SK-N-MC (cell line): ENCODE data around the gene CTNND2.

Experiments
- DNase-seq: peaks from one replicate; pipeline ENCODE4 v3.0.0-alpha.2; 2011; ENCODE audit warnings: low read depth, low spot score
- H3K27ac ChIP-seq: fragments of 200-600 bp; sonication (generic); 2 replicates; pipeline ENCODE4 v1.5.1; 2016; ENCODE audit warnings: mixed run types
- H3K36me3 ChIP-seq: fragments of 200-600 bp; sonication (generic); 2 replicates; pipeline ENCODE4 v1.6.1; 2017; ENCODE audit warnings: antibody characterized with exemption, low read length, mixed read lengths; ENCODE audit not compliant: insufficient read depth
- H3K4me3 ChIP-seq: fragments of 200-600 bp; sonication (generic); 2 replicates; pipeline ENCODE4 v1.5.1; 2016
- H3K9ac ChIP-seq: fragments of 200-600 bp; sonication (generic); 2 replicates; pipeline ENCODE4 v1.8.0; 2017; ENCODE audit warnings: mixed run types, mixed read lengths; ENCODE audit not compliant: insufficient read length
- H3K9me3 ChIP-seq: fragments of 200-600 bp; sonication (generic); 2 replicates; pipeline ENCODE4 v1.6.1; 2017; ENCODE audit warnings: low read depth, mild to moderate bottlenecking, antibody characterized with exemption, low read length, moderate library complexity, mixed read lengths
- EZH2 ChIP-seq: fragments of 200-600 bp; sonication (generic); IDR thresholded peaks from one replicate; pipeline ENCODE4 v1.6.1; 2017; ENCODE audit warnings: antibody characterized with exemption
- FOXP2 ChIP-seq: optimal IDR thresholded peaks from 2 replicates; pipeline ENCODE3; 2011; ENCODE audit warnings: mild to moderate bottlenecking, moderate library complexity; ENCODE audit not compliant: insufficient read depth; ENCODE audit errors: extremely low read length, control extremely low read depth
- POLR2AphosphoS5 ChIP-seq: IDR thresholded peaks from 2 replicates; pipeline ENCODE4 v1.6.1; 2012; ENCODE audit warnings: mild to moderate bottlenecking, low read depth, low read length, borderline replicate concordance

The CTNND2 gene

DNA sequence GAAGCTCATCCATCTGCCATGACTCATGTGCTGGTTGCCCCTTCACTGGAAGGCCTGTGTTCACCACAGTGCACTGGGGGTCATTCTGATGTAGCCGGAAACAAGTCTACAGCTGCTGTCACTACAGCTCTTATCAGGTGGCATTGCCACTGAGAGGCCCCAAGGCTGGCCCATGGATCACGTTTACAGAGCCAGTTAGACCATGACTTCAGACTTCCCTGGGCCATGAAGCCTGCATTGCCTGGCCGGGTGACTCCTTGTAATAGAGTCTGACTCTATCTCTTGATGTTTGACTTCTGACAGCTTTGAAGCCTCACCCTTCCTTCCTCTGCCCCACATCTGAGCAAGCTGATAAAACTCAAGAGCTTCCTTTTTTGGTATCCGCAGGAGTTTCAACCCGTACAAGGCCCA, 669.7 kb downstream of the CTNND2 start:
- no peak for DNase-seq
- TF ChIP-seq FOXP2, result no peak
- TF ChIP-seq EZH2, result no peak
- TF ChIP-seq POLR2AphosphoS5, result no peak
- Histone ChIP-seq H3K36me3 (no peaks in the 10 kb centered on the region), H3K27ac (no peak overlapping the region), H3K4me3 (no peak overlapping the region), H3K9ac (no peak overlapping the region), H3K9me3 (no peaks in the 10 kb centered on the region)

DNA sequence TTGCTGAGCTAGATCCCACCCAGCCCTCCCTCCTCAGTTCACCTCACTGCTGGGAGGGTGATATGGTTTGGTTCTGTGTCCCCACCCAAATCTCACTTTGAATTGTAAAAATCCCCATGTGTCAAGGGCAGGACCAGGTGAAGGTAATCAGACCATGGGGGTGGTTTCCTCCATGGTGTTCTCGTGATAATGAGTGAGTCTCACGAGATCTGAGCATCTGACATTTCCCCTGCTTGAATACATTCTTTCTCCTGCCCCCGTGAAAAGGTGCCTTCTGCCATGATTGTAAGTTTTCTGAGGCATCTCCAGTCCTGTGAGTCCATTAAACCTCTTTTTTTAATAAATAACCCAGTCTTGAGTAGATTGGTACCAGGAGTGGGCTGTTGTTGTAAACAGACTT, 673.4 kb downstream of the CTNND2 start:
- no peak for DNase-seq
- Histone ChIP-seq H3K4me3 (no peak overlapping the region), H3K9ac (no peak overlapping the region), H3K27ac (no peak overlapping the region), H3K36me3 (no peaks in the 10 kb centered on the region), H3K9me3 (no peaks in the 10 kb centered on the region)
- TF ChIP-seq POLR2AphosphoS5 (no peak), EZH2 (no peak), FOXP2 (no peak)

DNA sequence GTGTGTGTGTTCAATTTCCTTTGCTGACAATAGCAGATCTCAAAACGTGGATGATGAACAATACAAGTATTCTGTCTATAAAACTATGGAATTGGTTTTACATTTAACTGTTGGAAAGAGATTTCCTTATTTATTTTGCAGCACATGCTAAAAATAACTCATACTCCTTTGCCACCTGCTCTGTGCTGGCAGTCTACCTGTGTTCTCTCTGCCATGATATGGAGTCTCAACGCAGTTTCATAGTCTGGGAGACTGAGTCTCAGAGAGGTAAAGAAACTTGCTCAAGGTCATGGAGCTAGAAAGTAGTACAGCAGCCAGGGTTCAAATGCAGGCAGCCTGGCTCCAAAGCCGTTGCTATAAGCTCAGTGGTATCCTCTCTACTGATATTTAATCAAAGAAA, 677.2 kb downstream of the CTNND2 start:
- TF ChIP-seq FOXP2 (no peak), POLR2AphosphoS5 (no peak), EZH2 (no peak)
- Histone ChIP-seq H3K9me3 (no peaks in the 10 kb centered on the region), H3K9ac (no peak overlapping the region), H3K36me3 (no peaks in the 10 kb centered on the region), H3K4me3 (no peak overlapping the region), H3K27ac (no peak overlapping the region)
- no peak for DNase-seq

DNA sequence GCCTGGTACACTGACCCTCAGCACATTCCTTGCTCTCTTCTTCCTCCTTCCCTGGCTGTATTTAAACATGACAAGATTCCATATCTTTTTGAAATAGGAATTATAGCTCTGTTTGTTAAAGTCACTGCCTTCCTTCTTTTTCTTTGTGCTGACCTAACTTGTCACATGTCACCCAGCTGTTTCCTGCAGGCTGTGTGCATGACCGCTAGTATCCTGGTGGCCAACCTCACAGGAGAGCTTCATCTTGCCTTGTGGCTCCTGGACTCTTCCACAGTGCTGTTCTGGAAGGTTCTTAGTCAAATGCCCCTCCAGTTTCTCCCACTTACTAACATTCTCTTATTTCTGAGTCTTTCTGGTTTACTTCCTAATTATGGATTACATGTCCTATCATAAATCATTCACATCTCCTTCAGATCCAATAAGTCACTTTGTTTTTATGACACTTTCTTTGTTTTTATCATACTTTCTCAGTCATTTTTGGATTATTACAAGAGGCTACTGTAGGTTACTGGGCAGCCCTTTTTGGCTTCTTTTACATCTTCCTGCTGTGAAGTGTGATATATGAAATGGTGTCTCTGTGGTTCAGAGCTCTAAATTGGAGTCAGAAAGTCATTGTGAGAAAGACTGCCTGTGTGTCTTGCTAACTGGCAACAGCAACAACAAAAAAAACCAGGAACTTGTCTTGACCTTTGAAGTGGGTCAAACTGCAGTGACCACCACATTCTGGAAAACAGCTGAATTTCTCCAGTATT, 679.6 kb downstream of the CTNND2 start:
- H3K36me3 ChIP-seq, result no peaks in the 10 kb centered on the region
- no peak for DNase-seq
- no peak overlapping the region for H3K9ac ChIP-seq
- H3K4me3 ChIP-seq, result no peak overlapping the region
- no peak overlapping the region for H3K27ac ChIP-seq
- no peaks in the 10 kb centered on the region for H3K9me3 ChIP-seq
- no peak for TF ChIP-seq POLR2AphosphoS5
- no peak for TF ChIP-seq EZH2
- TF ChIP-seq FOXP2, result no peak

DNA sequence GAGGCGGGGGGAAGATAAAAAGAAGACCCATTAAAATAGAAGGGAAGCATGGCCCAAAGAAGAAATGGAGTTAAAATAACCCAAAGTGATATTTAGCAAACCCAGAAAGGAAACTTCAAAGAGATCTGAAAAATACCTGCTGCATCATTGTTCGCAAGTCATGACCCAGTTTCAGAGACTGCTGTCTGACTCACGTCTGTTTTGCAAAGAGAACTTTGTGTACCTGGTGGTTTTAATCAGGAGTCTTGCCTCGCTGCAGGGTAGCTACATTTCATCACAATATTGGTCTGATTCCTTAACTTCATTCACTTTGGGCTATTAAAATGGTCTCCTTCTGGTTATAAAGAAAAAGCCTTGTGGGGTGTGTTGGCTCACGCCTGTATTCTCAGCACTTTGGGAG, 682.1 kb downstream of the CTNND2 start:
- Histone ChIP-seq H3K9ac (no peak overlapping the region), H3K27ac (no peak overlapping the region), H3K36me3 (no peaks in the 10 kb centered on the region), H3K9me3 (no peaks in the 10 kb centered on the region), H3K4me3 (no peak overlapping the region)
- TF ChIP-seq EZH2 (no peak), FOXP2 (no peak), POLR2AphosphoS5 (no peak)
- no peak for DNase-seq

DNA sequence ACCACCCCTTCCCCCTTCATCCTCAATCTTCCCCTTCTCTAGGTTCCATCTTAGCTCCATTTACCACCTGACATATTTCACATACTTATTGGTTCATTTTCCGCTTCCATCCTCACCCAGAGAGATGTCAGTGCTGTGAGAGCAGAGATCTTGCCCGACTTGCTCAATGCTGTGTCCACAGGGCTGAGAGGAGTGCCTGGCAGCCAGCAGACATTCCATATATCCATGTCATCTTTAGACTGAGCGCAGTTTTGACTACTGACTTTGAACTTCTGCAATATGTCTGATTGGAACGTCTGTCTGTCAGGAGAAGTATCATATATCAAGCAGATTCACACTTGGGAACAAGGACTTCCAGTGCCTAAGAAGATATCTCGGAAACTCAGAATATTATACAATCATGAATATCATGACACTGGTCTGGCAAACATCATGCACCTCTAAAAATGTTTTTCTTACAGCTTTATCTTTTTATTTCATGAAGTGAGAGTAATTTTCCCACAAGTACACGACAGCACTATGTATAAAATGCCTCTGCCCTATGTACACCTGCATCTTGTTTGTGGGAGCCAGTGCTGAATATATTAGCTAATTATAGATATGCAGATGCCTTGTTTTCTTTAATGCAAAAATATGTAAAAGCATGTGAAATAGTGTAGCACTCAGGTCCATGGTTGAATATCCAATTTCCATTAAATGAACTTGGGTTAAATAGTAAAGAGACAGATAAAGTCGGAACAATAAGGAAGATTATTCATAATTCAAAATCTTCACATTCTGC, 689.2 kb downstream of the CTNND2 start:
- no peak overlapping the region for H3K4me3 ChIP-seq
- H3K27ac ChIP-seq, result no peak overlapping the region
- no peak for DNase-seq
- no peak overlapping the region for H3K9ac ChIP-seq
- TF ChIP-seq POLR2AphosphoS5 (no peak), FOXP2 (no peak), EZH2 (no peak)
- no peaks in the 10 kb centered on the region for H3K36me3 ChIP-seq
- no peaks in the 10 kb centered on the region for H3K9me3 ChIP-seq

DNA sequence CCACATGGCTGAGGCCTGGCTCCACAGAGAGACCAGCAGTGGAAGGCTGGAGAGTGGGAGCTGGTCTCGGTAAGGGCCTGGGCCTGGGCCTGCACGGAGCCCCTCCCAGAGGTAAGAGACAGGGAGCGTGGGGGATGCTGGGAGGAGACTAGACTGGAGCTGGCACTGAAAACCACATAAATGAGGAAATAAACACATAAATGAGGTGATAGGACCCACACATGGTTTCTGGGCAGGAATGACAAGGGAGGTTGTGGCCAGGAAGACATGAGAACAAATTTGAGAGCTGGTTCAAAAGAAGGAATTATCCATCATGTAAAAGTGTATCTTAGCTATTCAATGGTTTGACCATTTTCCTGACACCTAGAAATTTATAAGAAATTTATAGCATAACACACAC, 691.5 kb downstream of the CTNND2 start:
- TF ChIP-seq EZH2, result no peak
- TF ChIP-seq POLR2AphosphoS5, result no peak
- TF ChIP-seq FOXP2, result no peak
- Histone ChIP-seq H3K9ac (no peak overlapping the region), H3K4me3 (no peak overlapping the region), H3K9me3 (no peaks in the 10 kb centered on the region; the same call in 1 of the 2 replicates), H3K36me3 (no peaks in the 10 kb centered on the region), H3K27ac (no peak overlapping the region)
- no peak for DNase-seq

DNA sequence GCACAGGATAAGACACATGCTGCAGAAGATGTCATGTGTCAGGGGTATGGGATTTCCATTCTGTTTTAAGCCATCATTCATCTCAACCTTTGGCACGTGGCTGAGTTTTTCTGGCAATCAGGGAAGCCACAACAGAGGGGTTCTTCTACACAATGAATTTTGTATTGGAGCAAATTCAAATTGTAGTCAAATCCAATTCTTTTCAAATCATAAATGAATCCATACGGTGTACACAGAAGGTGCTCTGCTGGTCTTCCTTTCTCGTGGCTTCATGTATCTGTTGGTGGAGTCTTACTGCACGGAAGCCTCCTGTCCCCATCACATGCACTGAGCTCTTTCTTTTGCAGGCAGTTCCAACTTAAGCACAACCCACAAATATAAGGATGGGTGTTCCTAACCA, 706.5 kb downstream of the CTNND2 start:
- Histone ChIP-seq H3K9me3 (no peaks in the 10 kb centered on the region), H3K27ac (no peak overlapping the region), H3K9ac (no peak overlapping the region), H3K36me3 (no peaks in the 10 kb centered on the region), H3K4me3 (no peak overlapping the region)
- DNase-seq, result no peak
- TF ChIP-seq EZH2 (no peak), POLR2AphosphoS5 (no peak), FOXP2 (no peak)

DNA sequence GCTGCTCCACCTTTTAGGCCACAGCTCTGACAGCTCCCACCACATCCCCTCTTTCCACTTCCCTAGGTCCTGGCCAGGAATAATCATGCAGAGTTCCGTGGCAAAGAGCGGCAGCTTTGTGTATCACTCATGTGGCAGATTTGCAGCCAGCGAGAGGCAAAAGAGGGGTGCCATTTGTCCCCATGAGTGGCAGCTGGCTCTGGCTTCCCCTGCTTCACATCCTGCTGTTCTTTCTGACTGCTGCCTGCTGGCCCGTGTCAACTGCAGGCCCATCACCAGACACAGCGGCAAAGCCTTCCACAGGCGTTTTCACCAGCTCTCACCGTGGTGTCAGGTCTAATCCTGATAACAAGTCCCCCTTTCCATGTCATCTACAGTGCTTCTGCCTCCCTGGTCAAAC, 712.6 kb downstream of the CTNND2 start:
- Histone ChIP-seq H3K27ac (no peak overlapping the region), H3K4me3 (no peak overlapping the region), H3K36me3 (no peaks in the 10 kb centered on the region), H3K9ac (no peak overlapping the region), H3K9me3 (no peaks in the 10 kb centered on the region)
- TF ChIP-seq POLR2AphosphoS5 (no peak), FOXP2 (no peak), EZH2 (no peak)
- DNase-seq, result no peak
